HG03025 (cell line): ENCODE data around the gene MARCHF4.

ENCODE experiments used
- ATAC-seq: cut with Tn5 transposase; IDR thresholded peaks from one replicate; pipeline ENCODE4 v1.9.1; 2021; ENCODE audit warnings: mild to moderate bottlenecking, moderate library complexity; ENCODE audit not compliant: unreplicated experiment, low FRiP score

MARCHF4 gene

DNA sequence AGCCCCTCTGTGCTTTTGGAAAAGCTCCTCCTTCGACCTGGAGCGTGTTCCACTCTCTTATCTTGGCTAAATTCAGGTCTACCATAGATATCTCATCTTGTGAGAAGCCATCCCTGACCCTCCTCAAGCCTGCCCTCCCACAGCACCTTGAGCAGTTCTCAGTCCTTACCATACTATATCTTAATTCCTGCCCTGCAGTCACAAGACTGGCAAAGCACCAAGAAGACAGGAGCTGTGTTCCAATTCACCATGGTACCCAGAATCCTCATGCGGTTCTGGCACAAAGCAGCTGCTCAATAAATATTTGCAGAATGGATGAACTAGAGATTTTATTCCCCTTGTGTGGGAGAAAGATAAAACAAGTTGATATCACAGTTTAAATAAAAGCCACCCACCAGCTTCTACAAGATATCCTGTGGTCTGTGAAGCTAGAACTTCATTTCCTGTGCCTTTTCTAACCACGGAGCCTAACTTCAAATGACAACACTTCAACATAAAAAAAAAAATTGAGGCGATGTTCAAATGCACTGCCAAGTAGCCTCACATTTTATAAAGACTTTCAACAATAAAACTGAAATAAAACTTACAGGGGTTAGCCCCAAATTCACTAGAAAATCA is 19.5 kb downstream of the MARCHF4 start:
- no peak for ATAC-seq

GRCh38 chr2:216351172-216351925 is 20.9 kb downstream of the MARCHF4 start:
- no peak for ATAC-seq

GRCh38 chr2:216350214-216350791 is 22.0 kb downstream of the MARCHF4 start:
- no peak for ATAC-seq

DNA sequence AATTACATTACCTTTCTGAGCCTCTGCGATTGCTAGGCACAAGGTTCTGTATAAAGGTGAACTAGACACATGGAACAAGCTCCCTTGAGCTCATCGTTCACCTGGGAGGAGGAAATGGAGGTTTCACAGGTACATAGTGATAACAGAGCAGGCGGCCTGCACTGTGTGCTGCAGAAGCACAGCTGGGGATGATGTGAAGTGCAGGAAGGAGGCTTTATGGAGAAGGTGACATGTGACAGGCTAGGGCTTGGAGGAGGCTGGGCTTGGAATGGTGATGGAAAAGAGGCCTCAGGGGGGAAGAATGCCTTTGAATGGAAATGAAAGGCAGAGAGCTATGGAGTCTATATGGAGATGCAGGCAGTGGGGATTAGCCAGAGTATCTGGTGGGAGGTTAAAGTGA is 22.9 kb downstream of the MARCHF4 start:
- ATAC-seq: no peak

GRCh38 chr2:216348756-216349308 is 23.5 kb downstream of the MARCHF4 start:
- no peak for ATAC-seq

DNA sequence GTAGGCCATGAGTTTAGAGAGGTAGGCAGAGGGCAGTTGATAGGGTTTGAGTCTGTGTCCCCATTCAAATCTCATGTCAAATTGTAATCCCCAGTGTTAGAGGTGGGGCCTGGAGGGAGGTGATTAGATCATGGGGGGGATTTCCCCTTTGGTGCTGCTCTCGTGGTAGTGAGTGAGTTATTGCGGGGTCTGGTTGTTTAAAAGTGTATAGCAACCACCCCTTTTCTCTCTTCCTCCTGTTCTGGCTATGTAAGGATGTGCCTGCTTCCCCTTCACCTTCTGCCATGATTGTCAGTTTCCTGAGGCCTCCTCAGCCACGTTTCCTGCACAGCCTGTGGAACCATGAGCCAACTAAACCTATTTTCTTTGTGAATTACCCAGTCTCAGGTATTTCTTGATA is 25.5 kb downstream of the MARCHF4 start:
- no peak for ATAC-seq

GRCh38 chr2:216345846-216346245 is 26.4 kb downstream of the MARCHF4 start:
- ATAC-seq: no peak

DNA sequence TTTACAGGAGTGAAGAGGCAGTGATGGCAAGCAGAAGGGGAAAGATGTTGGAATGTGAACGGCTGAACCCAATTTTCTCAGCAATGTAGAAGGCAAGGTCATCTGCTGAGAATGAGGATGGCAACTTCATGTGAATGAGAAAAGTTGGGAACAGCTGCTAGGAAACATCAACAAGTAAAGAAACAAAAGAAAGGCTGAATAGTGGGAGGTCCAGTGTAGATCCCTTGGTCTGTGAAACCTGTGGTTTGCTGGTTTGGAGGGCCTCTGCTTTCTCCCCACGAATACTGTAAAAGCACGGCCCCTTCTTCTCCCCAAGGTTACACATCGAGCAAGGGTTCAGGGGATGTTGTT is 27.4 kb downstream of the MARCHF4 start:
- no peak for ATAC-seq

DNA sequence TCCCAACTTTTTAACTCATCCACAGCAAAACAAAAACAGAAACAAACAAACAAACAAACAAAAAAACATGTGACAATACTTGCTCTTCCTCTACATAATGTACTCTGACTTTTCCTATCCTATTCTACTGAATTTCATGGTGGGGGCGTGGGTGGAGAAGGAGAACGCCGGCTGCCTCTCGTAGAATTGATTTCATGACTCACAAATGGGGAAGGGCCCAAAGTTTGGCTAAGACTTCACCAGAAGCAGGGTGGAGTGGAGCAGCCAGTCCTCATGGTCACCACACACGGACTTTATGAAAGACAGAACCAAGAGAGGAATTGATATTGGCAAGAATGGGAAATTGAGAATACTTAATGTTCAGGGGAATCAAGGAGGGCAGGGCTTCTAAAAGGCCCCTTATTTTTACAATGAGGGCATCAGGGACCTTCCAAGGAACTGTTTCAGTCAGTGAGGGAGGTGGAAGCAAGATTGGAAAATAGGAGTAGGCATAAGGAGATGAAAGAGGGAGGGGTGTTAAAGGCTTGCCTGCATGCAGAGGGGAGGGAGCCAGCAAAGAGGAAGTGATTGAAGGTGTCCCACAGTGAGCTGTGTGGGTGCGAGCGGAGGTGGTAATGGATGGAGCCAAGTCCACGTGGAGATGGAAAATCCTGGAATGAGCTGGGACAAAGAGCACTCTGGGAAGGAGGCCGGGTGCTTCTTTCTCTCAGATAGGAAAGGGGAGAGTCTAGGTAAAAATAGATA is 27.9 kb downstream of the MARCHF4 start:
- no peak for ATAC-seq

DNA sequence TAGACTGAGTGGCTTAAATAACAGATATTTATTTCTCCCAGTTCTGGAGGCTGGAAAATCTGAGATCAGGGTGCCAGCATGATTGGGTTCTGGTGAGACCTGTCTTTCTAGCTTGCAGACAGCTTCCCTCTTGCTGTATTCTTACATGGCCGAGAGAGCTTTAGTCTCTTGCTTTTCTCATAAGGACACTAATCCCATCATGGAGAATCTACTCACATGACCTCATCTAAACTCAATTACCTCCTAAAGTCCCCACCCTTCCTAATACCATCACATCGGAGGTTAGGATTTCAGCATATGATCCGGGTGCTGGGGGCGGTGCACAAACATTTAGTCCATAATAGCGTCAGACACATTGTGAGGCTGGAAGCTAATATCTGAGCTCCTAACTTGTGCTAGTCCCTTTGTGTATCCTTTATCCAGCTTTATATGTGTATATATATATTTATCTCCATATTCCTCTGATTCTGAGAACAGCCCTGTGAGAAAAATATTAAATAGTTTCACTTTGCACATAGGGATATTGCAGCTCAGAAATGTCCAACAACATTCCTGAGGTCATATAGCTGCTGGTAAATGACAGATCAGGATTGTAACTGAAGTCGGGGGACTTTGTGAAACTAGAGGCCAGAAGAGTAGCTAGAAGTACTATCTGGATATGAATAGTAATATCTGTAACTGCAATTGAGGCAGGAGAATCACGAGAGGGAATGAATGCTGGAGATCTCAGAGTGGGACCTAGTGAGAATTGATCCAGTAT is 28.9 kb downstream of the MARCHF4 start:
- no peak for ATAC-seq

- ATAC-seq: no peak
Measured at GRCh38 chr2:216341121-216341520, 31.2 kb downstream of the MARCHF4 start.

DNA sequence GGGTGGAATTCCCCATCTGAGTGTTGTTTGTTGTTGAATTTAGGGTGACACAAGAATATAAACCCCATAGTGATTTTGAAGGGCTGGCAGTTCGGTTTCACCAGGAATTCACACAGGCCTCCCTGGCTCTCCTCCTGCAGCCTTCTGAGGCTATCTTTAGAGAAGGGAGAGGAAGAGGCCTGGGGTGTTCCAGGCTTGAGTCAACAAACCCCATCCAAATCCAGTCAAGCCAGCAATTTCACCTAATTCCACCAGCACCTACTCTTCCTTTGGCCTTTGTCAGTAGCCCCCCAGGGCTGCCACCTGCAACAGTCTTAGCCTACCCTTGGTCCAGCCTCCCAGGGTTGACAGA is 32.0 kb downstream of the MARCHF4 start:
- no peak for ATAC-seq

GRCh38 chr2:216339456-216340279 is 32.6 kb downstream of the MARCHF4 start:
- no peak for ATAC-seq

GRCh38 chr2:216335252-216335651 is 37.0 kb downstream of the MARCHF4 start:
- no peak for ATAC-seq

GRCh38 chr2:216328347-216328746 is 43.9 kb downstream of the MARCHF4 start:
- no peak for ATAC-seq

DNA sequence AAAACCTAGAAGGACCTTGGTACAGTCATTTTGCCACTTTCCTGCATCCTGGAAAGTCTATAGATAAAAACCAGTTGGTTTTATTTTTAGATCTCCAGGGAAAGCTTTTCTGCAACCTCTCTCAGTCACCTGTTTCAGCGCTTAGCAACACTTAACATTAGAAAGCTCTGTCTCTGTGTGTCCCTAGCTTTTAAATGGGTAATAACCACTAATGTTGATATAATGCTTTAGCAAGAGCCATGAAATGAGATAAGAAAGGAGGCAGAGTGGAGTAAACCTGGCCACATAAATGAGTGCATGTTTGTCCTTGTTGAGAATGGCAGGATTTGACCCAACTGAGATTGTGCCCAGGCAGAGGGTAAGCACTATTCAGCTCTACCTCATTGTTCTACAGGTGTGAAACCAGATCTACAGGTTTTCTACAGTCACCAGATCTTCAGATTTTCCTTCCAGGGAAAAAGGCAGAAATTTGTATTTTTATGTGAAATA is 44.8 kb downstream of the MARCHF4 start:
- ATAC-seq: no peak
